Right renal cortex interstitium (tissue), 3 donors: ENCODE results near the gene ATP2A2. TPM values are rescaled to one million over a fixed set of nuclear protein-coding genes. Genes with fewer than 3 reads are reported as not detected.
"Not testable (repeated sequence)": the region's sequence is repeated elsewhere in the genome, so short reads cannot be mapped to it uniquely, and the experiment has no call there.

Experiments used
- DNase-seq, 3 donors: peaks; one replicate each; pipeline ENCODE4 v3.0.0-alpha.2; 2013; ENCODE audit warnings: low read depth in 3 of 3, low spot score in 2 of 3
- polyA plus RNA-seq, 3 donors: library from polyadenylated mRNA; unstranded; fragments of 120-200 nt; gene quantifications; one replicate each; pipeline ENCODE4 v1.2.1, GENCODE V29; 2013; ENCODE audit not compliant: insufficient read length in 3 of 3

ATP2A2 gene
- polyA plus RNA-seq, 3 donors: 149 to 164 (median 159) TPM

DNA sequence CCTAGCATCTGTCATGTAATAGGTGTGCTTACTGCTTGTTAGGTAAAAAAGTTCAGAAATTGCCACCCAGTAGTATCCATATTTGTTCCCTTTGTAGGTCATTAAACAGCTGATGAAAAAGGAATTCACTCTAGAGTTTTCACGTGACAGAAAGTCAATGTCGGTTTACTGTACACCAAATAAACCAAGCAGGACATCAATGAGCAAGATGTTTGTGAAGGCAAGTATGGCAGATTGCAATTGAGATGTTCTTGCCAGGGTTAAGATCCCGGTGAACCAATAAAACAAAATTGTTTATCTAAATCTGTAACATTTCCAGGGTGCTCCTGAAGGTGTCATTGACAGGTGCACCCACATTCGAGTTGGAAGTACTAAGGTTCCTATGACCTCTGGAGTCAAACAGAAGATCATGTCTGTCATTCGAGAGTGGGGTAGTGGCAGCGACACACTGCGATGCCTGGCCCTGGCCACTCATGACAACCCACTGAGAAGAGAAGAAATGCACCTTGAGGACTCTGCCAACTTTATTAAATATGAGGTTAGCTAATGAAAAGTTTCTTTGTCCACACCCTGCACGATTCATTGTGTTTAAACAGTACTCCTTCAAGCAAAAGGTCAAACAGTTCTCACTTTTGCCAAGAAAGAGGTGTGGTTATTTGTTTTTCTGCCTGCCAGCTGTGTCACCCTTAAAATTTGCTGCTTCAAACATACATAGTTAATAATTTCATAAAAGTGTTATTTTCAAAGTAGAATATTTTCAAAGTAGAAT lies 58.3 kb downstream of the ATP2A2 start:
- no peak for DNase-seq

DNA sequence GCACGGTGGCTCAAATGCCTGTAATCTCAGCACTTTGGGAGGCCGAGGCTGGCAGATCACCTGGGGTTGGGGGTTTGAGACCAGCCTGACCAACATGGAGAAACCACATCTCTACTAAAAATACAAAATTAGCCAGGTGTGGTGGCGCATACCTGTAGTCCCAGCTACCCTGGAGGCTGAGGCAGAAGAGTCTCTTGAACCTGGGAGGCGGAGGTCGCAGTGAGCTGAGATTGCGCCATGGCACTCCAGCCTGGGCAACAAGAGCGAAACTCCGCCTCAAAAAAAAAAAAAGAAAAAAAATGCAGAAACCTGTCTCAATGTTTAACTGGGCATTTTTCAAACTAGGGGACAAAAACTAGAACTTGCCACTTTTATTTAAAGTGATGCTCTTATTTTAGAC lies 59.2 kb downstream of the ATP2A2 start:
- not testable (repeated sequence) for DNase-seq

DNA sequence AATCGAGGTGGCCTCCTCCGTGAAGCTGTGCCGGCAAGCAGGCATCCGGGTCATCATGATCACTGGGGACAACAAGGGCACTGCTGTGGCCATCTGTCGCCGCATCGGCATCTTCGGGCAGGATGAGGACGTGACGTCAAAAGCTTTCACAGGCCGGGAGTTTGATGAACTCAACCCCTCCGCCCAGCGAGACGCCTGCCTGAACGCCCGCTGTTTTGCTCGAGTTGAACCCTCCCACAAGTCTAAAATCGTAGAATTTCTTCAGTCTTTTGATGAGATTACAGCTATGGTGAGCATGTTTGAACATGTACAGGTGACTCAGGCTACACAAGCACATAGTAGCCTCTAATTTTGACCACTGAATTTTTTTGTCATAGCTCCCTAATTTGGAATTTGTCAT lies 59.7 kb downstream of the ATP2A2 start:
- no peak for DNase-seq

DNA sequence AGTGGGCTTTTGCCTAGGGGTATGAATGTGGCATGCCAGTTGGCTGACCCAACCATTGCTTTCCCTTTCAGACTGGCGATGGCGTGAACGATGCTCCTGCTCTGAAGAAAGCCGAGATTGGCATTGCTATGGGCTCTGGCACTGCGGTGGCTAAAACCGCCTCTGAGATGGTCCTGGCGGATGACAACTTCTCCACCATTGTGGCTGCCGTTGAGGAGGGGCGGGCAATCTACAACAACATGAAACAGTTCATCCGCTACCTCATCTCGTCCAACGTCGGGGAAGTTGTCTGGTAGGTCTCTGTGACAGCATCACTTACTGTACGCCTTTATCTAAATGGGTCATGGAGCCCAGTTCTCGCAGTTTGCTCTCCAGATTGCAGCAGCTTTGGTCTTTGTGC lies 61.1 kb downstream of the ATP2A2 start:
- no peak for DNase-seq

DNA sequence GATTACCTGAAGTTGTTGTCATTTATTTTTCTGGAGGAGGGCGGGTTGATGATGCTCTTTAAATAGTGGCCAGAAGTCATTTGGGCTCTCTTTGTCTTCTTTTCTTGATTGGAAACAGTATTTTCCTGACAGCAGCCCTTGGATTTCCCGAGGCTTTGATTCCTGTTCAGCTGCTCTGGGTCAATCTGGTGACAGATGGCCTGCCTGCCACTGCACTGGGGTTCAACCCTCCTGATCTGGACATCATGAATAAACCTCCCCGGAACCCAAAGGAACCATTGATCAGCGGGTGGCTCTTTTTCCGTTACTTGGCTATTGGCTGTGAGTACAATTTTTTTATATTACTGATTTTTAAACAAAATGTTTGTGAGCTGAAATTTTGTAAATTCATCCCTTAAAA lies 62.1 kb downstream of the ATP2A2 start:
- DNase-seq: no peak

DNA sequence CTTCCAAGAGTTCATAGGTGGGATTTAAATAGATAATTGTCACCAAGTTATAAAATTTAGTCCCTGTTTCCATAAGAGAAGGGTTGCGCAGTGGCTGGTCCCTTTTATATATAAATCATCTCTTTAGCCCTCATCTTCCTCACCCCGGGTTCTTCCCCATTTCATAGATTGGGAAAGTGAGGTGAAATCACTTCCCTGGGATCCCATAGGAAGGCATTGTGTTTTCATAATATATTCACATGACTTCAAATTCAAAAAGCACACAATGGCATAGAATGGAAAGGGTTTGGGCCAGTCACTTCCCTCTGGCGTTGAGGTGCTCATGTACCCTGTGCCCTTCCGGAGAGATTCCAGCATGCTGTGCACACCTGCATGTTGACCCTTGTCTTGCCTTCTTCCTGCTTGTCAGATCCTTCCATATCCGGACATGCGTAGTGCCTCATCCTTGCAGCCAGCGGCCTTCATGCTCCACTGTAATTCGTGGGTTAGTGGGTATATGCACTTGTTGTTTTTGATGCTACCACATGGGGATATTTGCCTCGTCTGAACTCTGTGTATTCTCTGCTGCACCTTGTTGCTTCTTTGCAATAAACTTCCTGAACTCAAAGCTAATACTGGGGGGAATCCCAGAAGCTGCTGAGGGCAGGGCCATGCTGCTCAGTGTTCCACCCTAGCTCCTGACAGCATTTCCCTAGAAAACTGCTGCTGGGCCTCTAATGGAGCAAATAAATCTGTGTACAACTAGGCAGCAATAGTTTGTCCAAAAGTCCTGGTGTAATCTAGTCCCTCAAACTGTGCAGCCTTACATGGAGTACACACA lies 62.9 kb downstream of the ATP2A2 start:
- no peak for DNase-seq

DNA sequence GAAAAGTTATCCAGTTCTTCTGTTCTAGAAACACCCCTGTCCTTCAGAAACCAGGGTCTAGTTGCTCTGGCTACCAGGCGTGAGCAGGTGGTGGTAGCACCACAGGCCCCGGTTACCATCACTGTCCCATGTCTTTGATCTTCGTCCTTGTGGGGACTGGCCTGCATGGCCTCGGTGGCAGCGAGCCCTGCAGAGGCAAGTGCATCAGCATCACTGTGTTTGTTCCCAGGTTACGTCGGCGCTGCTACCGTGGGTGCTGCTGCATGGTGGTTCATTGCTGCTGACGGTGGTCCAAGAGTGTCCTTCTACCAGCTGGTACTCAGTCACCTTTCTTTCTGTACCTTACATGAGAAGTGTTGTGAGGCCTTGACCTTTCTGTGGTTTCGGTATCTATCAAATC lies 63.6 kb downstream of the ATP2A2 start:
- DNase-seq: no peak

DNA sequence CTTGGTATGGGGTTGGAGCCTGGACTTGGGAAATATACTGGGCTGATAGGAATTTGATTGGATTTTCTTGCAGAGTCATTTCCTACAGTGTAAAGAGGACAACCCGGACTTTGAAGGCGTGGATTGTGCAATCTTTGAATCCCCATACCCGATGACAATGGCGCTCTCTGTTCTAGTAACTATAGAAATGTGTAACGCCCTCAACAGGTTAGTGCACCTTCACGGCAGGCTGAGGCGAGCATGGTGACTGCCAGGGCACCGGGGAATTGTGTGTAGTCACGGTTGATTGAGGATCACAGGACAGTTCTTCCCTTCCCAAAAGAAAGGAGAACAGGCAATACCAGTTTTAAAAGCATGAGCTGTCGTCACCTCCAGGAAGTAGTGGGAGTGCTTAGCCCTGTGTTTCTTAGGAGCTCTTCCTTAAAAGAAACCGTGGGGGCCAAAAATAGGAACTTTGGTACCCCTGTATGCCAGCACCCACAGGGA lies 64.2 kb downstream of the ATP2A2 start:
- no peak for DNase-seq

DNA sequence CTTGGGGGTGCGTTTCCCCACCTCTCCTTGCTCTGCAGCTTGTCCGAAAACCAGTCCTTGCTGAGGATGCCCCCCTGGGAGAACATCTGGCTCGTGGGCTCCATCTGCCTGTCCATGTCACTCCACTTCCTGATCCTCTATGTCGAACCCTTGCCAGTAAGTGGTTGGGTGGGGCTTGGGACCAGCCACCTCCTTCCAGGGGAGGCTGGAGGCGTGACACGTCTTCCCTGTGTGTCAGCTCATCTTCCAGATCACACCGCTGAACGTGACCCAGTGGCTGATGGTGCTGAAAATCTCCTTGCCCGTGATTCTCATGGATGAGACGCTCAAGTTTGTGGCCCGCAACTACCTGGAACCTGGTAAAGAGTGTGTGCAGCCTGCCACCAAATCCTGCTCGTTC lies 64.9 kb downstream of the ATP2A2 start:
- no peak for DNase-seq

DNA sequence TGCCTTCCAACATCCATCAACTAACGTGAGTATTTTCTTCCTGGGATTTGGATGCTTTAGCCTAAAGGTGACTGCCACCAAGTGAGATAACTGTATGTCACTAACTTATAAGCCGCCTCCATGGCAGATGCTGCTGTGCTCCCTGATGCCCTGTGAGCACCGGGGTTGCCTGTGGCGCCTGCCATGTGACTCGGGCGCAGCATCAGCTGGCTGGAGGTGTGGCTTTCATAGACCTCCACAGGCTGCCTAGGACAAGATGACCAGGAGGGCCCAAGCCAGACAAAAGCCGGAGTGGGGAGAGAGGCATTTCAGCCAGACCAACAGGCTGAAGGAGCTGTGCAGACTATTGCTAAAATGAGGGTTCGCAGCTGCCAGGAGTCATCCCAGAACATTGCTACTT lies 66.7 kb downstream of the ATP2A2 start:
- no peak for DNase-seq

DNA sequence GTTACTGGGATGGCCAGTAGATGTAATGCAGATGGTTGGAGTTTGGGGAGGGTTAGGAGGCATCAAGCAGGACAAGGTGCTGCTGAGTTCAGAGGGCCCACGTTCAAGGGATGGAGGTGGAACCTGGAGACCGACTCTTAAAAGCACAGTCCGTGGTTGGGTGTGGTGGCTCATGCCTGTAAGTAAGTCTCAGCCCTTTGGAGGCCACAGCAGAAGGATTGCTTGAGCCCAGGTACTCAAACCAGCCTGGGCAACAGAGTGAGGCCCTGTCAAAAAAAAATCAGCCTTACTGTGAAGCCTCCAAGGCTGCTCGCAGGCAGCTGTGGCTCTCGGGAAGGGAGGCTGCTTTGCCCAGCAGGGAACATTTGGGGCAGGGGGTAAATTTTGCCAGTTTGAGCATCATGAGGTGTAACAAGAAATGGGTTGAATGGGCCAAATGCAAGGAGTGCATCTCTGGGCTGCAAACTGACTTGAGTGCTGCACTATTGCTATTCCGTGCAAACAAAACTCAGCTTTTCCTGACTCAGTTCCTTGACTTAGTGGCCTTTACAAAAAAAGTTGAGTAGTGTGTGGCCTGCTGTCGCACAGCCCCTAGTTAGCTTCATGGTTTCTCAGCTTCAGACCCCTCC lies 67.5 kb downstream of the ATP2A2 start:
- DNase-seq: no peak

DNA sequence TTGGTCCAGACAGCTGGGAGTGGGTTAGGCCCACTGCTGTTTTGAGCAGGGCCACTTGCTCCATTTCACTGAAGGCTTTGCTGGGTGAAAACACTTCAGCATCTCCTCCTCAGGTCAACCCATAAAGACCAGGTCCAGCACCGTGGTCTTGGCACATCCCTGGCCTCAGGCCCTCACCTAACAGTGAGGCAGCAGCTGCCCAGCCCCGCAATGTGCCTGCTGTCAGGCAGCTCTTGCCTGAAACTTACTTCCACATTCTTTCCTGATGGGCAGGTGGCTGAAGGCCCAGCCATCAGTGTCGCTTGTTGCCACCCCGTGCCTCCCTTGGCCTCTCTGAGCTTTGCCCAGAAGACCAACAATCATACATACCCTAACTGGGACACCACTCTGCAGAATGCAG lies 68.0 kb downstream of the ATP2A2 start:
- DNase-seq: no peak

DNA sequence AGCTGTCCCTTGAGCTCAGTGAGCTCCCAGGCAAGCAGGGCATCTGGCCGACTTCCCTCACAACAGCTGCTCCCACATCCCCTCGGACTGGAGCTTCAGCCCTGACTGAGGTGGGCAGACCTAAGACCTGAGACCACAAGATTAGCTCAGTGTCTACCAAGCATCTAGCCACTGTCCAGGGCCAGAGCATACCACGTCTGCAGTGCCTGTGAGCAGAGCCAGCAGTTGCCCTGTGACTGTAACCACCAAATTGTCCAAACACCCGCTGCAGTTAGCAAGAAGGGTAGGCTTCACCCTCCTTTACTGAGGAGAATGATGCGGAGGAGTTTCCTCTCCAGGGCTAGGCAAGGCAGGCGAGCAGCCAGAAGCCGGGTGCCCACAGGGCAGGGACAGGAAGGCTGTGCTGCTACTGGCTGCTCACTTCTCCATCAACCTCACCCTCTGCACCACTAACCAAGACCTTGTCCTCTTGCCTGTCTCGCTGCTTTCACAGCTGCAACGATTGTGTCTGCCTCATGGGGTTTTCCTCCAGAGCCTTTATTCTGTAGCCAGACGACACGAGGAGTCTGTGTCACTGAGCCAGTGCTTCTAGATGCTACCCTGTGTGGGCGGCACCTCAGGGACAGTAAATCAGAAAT lies 68.6 kb downstream of the ATP2A2 start:
- DNase-seq: no peak

DNA sequence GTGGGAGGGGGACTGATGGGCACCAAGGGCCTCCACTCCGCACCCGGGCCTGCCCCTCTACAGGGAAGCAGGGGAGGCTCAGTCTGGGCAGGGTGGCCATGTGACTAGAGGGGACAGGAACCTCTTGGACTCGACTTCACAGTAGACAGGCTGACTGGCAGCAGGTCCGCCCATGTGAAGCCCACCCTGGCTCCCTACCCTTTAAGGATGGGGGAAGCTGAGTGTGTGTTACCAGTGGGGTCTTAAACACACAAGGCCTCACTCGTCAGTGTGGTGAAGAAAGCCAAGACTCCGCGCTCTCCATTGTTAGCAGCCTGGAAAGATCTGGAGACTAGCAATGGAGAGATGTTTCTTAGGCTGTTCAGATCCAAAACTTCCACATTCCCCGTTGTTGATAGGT lies 70.1 kb downstream of the ATP2A2 start:
- no peak for DNase-seq

DNA sequence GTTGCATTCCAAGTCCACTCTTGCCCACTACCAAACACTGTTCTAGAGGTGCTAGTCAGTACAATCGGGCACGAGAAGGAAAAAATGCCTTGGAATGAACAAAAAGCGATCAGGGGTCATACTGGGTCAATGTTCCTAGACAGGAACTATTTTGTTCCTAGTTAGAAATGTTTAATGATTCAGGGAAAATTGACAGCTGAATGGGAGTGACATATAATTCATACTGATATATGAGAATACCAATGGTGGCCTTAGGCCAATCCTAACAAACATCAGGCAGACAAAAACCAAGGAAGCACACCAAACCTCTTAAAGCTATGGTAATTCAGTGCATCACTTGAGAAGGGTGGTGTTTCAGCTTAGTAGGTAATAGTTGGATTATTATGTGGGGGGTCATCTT lies 71.4 kb downstream of the ATP2A2 start:
- no peak for DNase-seq

DNA sequence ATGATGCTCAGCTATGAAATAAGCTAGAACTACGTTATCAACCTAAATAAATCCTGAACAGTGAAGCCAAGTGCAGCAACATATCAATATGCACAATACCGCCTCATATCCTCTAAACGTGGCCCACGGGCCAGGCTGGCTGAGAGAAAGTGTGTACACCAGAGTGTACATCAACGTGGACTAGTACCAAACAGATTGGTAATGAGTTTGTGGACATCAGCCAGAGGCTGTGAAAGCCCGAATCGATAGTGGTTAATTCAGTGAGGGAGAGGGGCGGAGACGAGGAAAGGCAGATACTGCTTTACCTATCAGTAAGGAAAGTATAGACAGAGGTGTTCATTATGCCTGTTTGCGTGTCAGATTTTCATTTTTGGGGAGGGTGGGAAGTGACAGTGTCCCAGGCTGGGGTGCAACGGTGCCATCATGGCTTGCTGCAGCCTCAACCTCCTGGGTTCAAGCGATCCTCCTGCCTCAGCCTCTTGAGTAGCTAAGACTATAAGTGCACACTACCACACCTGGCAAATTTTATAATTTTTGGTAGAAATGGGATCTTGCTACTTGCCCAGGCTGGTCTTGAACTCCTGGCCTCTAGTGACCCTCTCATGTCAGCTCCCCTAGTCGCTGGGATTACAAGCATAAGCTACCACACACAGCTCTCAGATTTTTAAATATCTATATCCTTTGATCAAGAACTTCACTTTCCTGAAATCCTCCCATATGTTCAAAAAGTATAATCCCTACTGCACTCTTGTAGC lies 72.3 kb downstream of the ATP2A2 start:
- no peak for DNase-seq

DNA sequence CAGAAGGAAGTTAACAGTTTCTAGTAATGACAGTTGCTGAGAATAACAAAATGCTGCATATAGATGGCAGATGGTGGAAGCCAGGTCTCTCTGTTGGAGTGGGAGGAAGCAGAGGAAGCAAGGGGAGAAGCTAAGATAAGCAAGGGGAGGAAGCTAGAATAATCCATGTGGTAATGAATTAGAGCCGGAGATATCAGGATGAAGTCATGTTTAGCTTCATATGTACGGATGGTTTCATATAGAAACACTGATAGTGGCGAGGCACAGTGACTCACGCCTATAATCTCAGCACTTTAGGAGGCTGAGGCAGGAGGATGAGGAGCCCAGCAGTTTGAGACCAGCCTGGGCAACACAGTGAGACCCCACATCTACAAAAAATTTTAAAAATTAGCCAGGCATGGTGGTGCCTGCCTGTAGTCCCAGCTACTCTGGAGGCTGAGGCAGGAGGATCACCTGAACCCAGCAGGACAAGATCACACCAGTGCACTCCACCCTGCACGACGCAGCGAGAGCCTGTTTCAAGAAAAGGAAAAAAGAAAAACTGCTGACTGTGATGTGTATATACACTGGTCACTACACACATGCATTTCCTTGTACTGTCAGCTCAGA lies 73.2 kb downstream of the ATP2A2 start:
- no peak for DNase-seq

DNA sequence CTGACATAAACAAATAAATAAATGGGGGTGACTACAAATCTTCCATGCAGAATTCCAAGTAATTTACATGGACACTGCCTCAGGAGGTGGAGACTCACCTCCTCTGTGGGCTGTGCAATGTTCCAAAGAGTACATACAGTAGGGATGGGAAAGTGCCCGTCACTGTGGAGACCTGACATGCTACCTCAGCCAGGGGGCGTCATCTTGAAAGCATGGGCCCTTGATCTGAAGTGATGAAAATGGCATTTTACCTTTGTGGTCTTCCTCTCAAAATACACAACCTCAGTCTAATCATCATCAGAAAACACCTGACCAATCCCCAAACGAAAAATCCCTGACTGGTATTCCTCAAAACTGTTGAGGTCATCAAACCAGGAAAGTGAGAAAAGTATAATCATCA lies 74.0 kb downstream of the ATP2A2 start:
- no peak for DNase-seq

DNA sequence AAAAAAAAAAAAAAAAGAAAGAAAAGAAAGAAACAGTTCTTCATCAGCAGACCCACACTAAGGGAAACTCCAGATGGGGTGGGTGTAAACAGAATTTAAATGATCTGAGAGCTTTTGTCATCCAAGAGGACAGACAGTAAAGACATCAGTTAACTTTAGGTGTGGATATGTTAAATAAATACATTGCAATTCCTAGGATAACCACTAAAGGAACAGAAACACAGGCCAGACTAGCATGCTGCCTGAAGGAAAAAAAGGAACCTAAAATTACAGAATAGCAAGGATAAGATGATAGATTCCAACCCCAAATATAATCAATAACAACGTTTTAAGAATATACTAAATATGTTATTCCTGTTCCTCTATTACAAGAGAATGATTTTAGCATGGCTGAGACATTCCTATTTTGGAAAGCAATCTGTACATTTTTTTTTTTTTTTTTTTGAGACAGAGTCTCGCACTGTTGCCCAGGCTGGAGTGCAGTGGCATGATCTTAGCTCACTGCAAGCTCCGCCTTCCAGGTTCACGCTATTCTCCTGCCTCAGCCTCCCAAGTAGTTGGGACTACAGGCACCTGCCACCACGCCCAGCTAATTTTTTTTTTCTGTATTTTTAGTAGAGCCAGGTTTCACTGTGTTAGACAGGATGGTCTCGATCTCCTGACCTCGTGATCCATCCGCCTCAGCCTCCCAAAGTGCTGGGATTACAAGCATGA lies 77.5 kb downstream of the ATP2A2 start:
- not testable (repeated sequence) for DNase-seq
